ENCODE data around the gene DOCK3.
A peak's percentile ranks its signal among the peaks of the same experiment; 100 is the strongest.

DNA sequence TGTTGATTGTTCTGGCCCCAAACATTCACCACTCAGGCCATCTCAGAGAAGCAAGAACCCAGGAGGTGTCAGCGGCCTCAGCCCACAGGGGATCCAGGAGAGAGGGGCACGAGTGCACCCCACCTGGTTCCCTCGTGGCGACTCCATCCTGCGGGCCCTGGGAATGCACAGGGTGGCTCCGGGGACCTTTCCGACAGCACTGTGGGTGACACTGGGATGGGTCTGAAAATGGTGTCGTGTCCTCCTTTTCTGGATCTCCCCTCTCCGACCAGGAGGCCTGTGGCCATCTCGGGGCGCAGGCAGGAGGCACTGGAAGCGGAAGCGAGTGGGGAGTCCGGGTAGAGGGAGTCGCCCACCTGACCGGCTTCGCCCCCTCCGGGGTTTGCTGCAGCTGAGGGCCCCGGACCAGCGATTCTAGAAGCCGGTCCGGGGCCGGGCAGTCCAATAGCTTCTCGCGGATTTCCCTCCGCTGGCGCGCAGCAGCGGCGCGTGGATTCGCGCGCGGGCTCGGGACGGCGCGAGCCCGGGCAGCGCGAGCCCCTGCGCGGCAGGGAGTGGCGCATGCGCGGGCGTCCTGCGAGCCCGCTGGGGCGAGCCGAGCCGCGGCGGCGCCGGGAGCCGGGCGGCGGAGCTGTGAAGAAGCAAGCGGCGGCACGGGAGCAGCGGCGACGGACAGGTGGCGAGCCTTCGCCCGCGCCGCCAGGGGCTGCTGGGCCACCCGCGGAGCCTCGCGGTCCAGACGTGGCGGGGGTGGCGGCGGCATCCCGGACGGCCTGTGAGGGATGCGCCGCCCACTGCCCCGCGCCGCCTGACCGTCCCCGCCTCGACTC is at the start of gene DOCK3:
- TF ChIP-seq RAD21 (conservative IDR thresholded peaks at IDR 0.05): no peak
- peak; percentile 79 for TF ChIP-seq POLR2AphosphoS5 (IDR thresholded peaks at IDR 0.05)
- TF ChIP-seq, protein P1, sequence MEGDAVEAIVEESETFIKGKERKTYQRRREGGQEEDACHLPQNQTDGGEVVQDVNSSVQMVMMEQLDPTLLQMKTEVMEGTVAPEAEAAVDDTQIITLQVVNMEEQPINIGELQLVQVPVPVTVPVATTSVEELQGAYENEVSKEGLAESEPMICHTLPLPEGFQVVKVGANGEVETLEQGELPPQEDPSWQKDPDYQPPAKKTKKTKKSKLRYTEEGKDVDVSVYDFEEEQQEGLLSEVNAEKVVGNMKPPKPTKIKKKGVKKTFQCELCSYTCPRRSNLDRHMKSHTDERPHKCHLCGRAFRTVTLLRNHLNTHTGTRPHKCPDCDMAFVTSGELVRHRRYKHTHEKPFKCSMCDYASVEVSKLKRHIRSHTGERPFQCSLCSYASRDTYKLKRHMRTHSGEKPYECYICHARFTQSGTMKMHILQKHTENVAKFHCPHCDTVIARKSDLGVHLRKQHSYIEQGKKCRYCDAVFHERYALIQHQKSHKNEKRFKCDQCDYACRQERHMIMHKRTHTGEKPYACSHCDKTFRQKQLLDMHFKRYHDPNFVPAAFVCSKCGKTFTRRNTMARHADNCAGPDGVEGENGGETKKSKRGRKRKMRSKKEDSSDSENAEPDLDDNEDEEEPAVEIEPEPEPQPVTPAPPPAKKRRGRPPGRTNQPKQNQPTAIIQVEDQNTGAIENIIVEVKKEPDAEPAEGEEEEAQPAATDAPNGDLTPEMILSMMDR (IDR thresholded peaks at IDR 0.05; ENCODE audit: poor library complexity, severe bottlenecking): no peak

Data from neural cell (in vitro differentiated cells).